DMS 273 treated with DMSO at 0.1 percent for 48 hours (cell line): ENCODE results near the gene GARRE1.

Source experiments
- DNase-seq: peaks from one replicate; lab custom pipeline; 2025; lab: John Stamatoyannopoulos, UW

GARRE1 gene

GRCh38 chr19:34298891-34299520, 44.7 kb downstream of the GARRE1 start:
- no peak for DNase-seq

GRCh38 chr19:34299576-34299975, 45.2 kb downstream of the GARRE1 start:
- DNase-seq, result no peak

- DNase-seq, result no peak
Measured at GRCh38 chr19:34300380-34300779, 46.0 kb downstream of the GARRE1 start.

GRCh38 chr19:34300962-34301361, 46.6 kb downstream of the GARRE1 start:
- no peak for DNase-seq
